ENCODE measurements around the gene GNAS. TPM values are rescaled to one million over a fixed set of nuclear protein-coding genes. Genes with fewer than 3 reads are reported as not detected.
"Not testable (repeated sequence)": the region's sequence is repeated elsewhere in the genome, so short reads cannot be mapped to it uniquely, and the experiment has no call there.

GNAS gene
- total RNA-seq: 827 and 1,103 TPM in 2 replicates

GRCh38 chr20:58852543-58853271 lies at the start of gene GNAS:
GNAS (plus strand) TSS chr20:58852716.
- DNase-seq (ENCODE audit: extremely low read depth, low read depth, low spot score): no peak

GRCh38 chr20:58803533-58803932 lies 49.0 kb upstream of the GNAS start:
- no peak for DNase-seq (ENCODE audit: extremely low read depth, low read depth, low spot score)

- DNase-seq (ENCODE audit: extremely low read depth, low read depth, low spot score): no peak
These were observed 44.7 kb upstream of the GNAS start for GRCh38 chr20:58807801-58808200.

GRCh38 chr20:58808271-58809046 lies 44.1 kb upstream of the GNAS start:
- DNase-seq (ENCODE audit: extremely low read depth, low read depth, low spot score): no peak

GRCh38 chr20:58810116-58810878 lies 42.2 kb upstream of the GNAS start:
- DNase-seq (ENCODE audit: extremely low read depth, low read depth, low spot score): no peak

GRCh38 chr20:58810879-58811250 lies 41.7 kb upstream of the GNAS start:
- no peak for DNase-seq (ENCODE audit: extremely low read depth, low read depth, low spot score)

GRCh38 chr20:58811334-58811733 lies 41.2 kb upstream of the GNAS start:
- no peak for DNase-seq (ENCODE audit: extremely low read depth, low read depth, low spot score)

- no peak for DNase-seq (ENCODE audit: extremely low read depth, low read depth, low spot score)
These were observed 39.1 kb upstream of the GNAS start for GRCh38 chr20:58813369-58813768.

GRCh38 chr20:58815448-58815847 lies 37.1 kb upstream of the GNAS start:
- DNase-seq (ENCODE audit: extremely low read depth, low read depth, low spot score): no peak

- no peak for DNase-seq (ENCODE audit: extremely low read depth, low read depth, low spot score)
These were observed 36.5 kb upstream of the GNAS start for GRCh38 chr20:58816051-58816450.

- no peak for DNase-seq (ENCODE audit: extremely low read depth, low read depth, low spot score)
These were observed 35.4 kb upstream of the GNAS start for GRCh38 chr20:58816957-58817651.

- no peak for DNase-seq (ENCODE audit: extremely low read depth, low read depth, low spot score)
These were observed 34.8 kb upstream of the GNAS start for GRCh38 chr20:58817748-58818147.

GRCh38 chr20:58818586-58819285 lies 33.8 kb upstream of the GNAS start:
- DNase-seq (ENCODE audit: extremely low read depth, low read depth, low spot score): no peak

GRCh38 chr20:58819921-58820320 lies 32.6 kb upstream of the GNAS start:
- no peak for DNase-seq (ENCODE audit: extremely low read depth, low read depth, low spot score)

GRCh38 chr20:58820515-58820914 lies 32.0 kb upstream of the GNAS start:
- DNase-seq (ENCODE audit: extremely low read depth, low read depth, low spot score): not testable (repeated sequence)

- no peak for DNase-seq (ENCODE audit: extremely low read depth, low read depth, low spot score)
These were observed 30.4 kb upstream of the GNAS start for GRCh38 chr20:58822149-58822548.

GRCh38 chr20:58822748-58823730 lies 29.5 kb upstream of the GNAS start:
- DNase-seq (ENCODE audit: extremely low read depth, low read depth, low spot score): no peak

GRCh38 chr20:58824843-58825242 lies 27.7 kb upstream of the GNAS start:
- DNase-seq (ENCODE audit: extremely low read depth, low read depth, low spot score): no peak

- DNase-seq (ENCODE audit: extremely low read depth, low read depth, low spot score): no peak
These were observed 27.1 kb upstream of the GNAS start for GRCh38 chr20:58825450-58825849.

Measured in glomerular endothelial cell (primary cell).